ENCODE data around the gene CPOX. TPM values are rescaled to one million over a fixed set of nuclear protein-coding genes. Genes with fewer than 3 reads are reported as not detected.

Gene CPOX
- total RNA-seq, 4 donors from 2014 or later = 19.0 to 36.4 (median 23.4) TPM

DNA sequence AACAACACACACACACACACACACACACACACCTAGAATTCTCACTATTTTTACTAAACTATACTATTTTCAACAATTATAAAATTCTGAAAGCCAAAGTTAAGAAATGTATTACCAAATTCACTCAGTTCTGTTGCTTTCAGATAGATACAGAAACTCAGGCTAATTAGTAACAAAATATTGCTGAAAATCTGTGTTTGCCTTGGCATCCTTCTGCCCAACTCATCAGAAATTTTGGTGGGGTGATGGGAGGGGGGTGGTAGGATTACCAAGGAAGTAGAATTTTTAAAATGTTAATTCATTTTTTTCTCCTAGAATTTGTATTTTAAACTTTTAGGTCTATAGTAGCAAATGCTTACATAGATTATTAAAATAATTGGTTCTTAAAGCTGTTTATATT is 2.7 kb upstream of the CPOX start:
- no peak overlapping the region for H3K27ac ChIP-seq
- no peaks in the 10 kb centered on the region for H3K36me3 ChIP-seq
- DNase-seq (ENCODE audit: low spot score in 2 of 2) = no peak
- H3K4me1 ChIP-seq = peaks cover 0 to 26% (median 8%) of the 10 kb centered on the region in 4 donors
- H3K27me3 ChIP-seq = no peaks in the 10 kb centered on the region
- H3K9me3 ChIP-seq = no peaks in the 10 kb centered on the region
- no peak overlapping the region for H3K4me3 ChIP-seq
- no peak for TF ChIP-seq EP300 (IDR thresholded peaks at IDR 0.05)
- no peak for TF ChIP-seq POLR2A (IDR thresholded peaks at IDR 0.05)
- TF ChIP-seq, protein P1, sequence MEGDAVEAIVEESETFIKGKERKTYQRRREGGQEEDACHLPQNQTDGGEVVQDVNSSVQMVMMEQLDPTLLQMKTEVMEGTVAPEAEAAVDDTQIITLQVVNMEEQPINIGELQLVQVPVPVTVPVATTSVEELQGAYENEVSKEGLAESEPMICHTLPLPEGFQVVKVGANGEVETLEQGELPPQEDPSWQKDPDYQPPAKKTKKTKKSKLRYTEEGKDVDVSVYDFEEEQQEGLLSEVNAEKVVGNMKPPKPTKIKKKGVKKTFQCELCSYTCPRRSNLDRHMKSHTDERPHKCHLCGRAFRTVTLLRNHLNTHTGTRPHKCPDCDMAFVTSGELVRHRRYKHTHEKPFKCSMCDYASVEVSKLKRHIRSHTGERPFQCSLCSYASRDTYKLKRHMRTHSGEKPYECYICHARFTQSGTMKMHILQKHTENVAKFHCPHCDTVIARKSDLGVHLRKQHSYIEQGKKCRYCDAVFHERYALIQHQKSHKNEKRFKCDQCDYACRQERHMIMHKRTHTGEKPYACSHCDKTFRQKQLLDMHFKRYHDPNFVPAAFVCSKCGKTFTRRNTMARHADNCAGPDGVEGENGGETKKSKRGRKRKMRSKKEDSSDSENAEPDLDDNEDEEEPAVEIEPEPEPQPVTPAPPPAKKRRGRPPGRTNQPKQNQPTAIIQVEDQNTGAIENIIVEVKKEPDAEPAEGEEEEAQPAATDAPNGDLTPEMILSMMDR (IDR thresholded peaks at IDR 0.05) = no peak

DNA sequence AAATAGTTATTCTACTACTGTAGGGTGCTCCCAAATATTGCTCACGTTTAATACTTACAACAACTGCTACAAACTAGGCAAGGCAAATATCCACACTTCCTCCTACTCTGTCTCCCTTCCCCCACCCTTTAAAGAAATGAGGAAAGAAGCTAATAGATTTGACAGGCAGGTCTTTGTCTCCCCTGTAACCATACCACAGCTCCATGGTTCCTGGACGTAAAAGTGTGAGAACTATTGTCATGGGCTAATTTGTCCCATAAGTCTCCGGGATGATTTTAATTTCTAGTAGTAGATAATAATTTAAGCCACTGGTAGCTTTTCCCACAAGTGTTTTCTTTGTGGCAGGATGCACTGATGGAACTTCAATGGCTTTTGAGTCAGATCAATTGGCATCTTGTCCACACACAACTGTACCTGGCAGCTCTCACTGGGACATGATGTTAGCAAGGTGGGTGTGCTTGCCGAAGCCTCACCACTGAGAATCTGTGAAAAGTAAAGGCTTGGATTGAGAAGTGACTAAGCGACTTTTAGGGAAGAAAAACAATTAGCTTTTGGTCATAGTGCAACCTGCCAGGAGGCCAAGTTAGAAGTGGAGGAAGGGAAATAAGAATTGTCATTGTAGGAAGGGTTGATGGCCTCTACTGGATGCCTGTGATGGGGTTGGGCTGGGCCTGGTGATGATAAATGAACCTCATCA is 1.4 kb upstream of the CPOX start:
- Histone ChIP-seq H3K36me3 (peaks cover 0 to 9% (median 0%) of the 10 kb centered on the region in 3 donors), H3K27ac (no peak overlapping the region), H3K27me3 (no peaks in the 10 kb centered on the region), H3K4me3 (no peak overlapping the region), H3K4me1 (peaks cover 0 to 29% (median 8%) of the 10 kb centered on the region in 4 donors), H3K9me3 (no peaks in the 10 kb centered on the region)
- no peak for DNase-seq (ENCODE audit: low spot score in 2 of 2)
- 88 to 93% methylated on average over 5 of the region's 5 CpGs for WGBS, 2 donors
- TF ChIP-seq, protein P1 (IDR thresholded peaks at IDR 0.05) = no peak
- TF ChIP-seq EP300 (IDR thresholded peaks at IDR 0.05) = no peak
- TF ChIP-seq POLR2A (IDR thresholded peaks at IDR 0.05) = no peak

DNA sequence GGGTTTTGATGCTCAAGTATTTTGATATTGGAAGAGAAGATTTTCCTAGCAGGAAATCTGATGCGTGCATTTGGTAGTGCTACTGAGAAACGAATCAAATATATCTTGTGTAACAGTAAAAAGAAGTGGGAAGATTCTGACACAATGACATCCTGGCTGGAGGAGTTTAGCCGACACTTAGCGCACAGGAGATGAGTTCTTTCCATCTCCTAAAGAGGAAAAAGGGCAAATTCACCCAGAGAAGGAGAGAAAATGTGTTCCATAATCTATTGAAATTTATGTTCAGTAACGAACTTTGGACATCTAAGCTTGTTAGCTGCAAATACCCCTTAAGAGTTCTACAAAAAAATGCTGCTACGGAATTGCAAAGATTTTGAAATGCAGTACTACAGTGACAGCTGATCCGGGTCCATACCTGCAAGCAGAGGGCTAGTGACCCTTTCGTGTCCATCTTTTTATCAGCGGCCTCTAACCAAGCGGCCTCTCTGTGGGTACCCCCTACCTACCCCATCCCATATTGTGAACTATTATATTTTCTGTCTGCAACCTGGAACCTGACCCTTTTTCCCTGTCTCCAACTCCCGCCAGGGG is 971 bp downstream of the CPOX start:
- Histone ChIP-seq H3K27ac (peak overlapping the region; percentile 75 to 95 (median 88)), H3K9me3 (no peaks in the 10 kb centered on the region), H3K4me1 (peaks cover 0 to 44% (median 9%) of the 10 kb centered on the region in 4 donors), H3K36me3 (peaks cover 0 to 24% (median 0%) of the 10 kb centered on the region in 3 donors), H3K4me3 (peak overlapping the region; percentile 54 to 96 (median 74)), H3K27me3 (no peaks in the 10 kb centered on the region)
- 17 to 18% methylated on average over 11 of the region's 11 CpGs for WGBS, 2 donors
- TF ChIP-seq EP300 (IDR thresholded peaks at IDR 0.05) = no peak
- TF ChIP-seq, protein P1 (IDR thresholded peaks at IDR 0.05) = no peak
- no peak for TF ChIP-seq POLR2A (IDR thresholded peaks at IDR 0.05)
- DNase-seq (ENCODE audit: low spot score in 2 of 2) = no peak

DNA sequence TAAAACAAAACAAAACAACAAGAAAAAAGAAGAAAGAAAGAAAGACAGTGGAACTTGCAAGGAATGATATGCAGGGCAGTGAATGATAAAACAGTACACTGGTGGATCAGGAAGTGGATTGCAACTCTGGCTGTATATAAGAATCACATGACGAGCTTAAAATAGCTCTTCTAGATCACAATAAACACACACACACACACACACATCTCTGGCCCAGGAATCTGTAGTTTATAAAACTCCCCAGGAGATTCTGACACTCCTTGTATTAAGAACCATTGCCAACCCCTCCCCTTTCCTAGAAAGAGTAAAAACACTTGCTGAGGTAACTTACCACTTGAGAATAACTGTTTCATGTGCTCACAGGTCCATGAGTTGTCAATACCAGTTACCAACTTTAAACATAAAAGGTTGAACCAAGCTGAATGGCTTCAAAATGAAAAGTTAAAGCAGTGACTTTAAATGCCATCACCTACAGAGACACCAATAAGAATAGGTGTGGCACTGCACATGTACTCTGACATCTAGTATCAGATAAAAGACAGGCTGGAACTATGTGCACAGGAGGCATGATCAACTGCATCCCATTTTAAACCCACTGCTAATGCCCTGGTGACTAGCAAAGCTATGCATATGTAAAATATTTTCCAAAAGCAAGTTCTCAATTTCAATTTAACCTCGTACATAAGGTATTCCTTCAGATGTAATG is 3.9 kb downstream of the CPOX start:
- WGBS, 2 donors = 75 to 80% methylated on average over 2 of the region's 2 CpGs
- Histone ChIP-seq H3K27ac (no peak overlapping the region), H3K27me3 (no peaks in the 10 kb centered on the region), H3K4me3 (no peak overlapping the region), H3K9me3 (no peaks in the 10 kb centered on the region), H3K4me1 (peaks cover 0 to 55% (median 11%) of the 10 kb centered on the region in 4 donors), H3K36me3 (peaks cover 0 to 53% (median 0%) of the 10 kb centered on the region in 3 donors)
- TF ChIP-seq, protein P1 (IDR thresholded peaks at IDR 0.05) = no peak
- no peak for TF ChIP-seq POLR2A (IDR thresholded peaks at IDR 0.05)
- TF ChIP-seq EP300 (IDR thresholded peaks at IDR 0.05) = no peak
- no peak for DNase-seq (ENCODE audit: low spot score in 2 of 2)

DNA sequence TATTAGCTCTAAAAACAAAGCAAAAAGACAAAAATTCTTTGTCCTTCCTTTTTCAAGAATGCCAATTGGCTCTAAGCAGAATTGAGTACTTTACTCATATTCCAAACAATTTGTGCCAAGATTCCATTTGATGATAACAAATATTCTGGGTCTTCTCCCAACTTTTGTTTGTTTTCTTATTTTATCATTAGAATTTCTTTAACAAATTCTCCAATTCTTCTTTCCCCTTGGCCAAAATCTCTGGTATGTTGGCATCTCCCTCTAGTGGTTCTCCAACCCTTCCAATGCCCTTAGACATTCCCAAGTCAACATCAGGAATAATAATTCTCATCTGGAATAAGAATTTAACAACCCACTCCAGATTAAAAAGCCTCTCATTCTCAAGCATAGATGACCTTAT is 5.3 kb downstream of the CPOX start:
- Histone ChIP-seq H3K27ac (no peak overlapping the region), H3K4me3 (no peak overlapping the region), H3K36me3 (peaks cover 0 to 63% (median 0%) of the 10 kb centered on the region in 3 donors), H3K27me3 (no peaks in the 10 kb centered on the region), H3K9me3 (no peaks in the 10 kb centered on the region), H3K4me1 (peaks cover 0 to 48% (median 11%) of the 10 kb centered on the region in 4 donors)
- TF ChIP-seq EP300 (IDR thresholded peaks at IDR 0.05) (no peak), POLR2A (IDR thresholded peaks at IDR 0.05) (no peak)
- TF ChIP-seq, protein P1 (IDR thresholded peaks at IDR 0.05) = no peak
- no peak for DNase-seq (ENCODE audit: low spot score in 2 of 2)

Data from tibial nerve (tissue), 4 donors.